AG04449 (cell line): Measurements from ENCODE around the gene MRPS30.
"Not testable (repeated sequence)": the region's sequence is repeated elsewhere in the genome, so short reads cannot be mapped to it uniquely, and the experiment has no call there.

ENCODE experiments used
- CTCF ChIA-PET: fragments of 350-600 bp; formaldehyde crosslinking; extraction: SDS; loops from one replicate; lab custom pipeline; 2021; ENCODE audit warnings: antibody characterized with exemption; lab: Yijun Ruan, JAX
- POLR2A ChIA-PET: fragments of 400-600, 350-600 bp; formaldehyde crosslinking; extraction: SDS; loops from one replicate; lab custom pipeline; 2020; ENCODE audit warnings: antibody characterized with exemption, inconsistent platforms; lab: Yijun Ruan, JAX
- DNase-seq: peaks from one replicate; pipeline ENCODE4 v3.0.0-alpha.2; 2010; ENCODE audit warnings: low read depth, low spot score
- H3K4me3 ChIP-seq: 2 replicates; pipeline ENCODE4 v1.5.1; 2011; ENCODE audit warnings: low read depth, mild to moderate bottlenecking, control low read depth, low read length
- TF ChIP-seq, protein P1 (sequence below): IDR thresholded peaks from one replicate; pipeline ENCODE4 v1.5.1; 2011; ENCODE audit warnings: mild to moderate bottlenecking, moderate library complexity, low read length, control low read depth, inconsistent platforms; ENCODE audit not compliant: insufficient read depth; ENCODE audit errors: missing control alignments

Gene MRPS30

DNA sequence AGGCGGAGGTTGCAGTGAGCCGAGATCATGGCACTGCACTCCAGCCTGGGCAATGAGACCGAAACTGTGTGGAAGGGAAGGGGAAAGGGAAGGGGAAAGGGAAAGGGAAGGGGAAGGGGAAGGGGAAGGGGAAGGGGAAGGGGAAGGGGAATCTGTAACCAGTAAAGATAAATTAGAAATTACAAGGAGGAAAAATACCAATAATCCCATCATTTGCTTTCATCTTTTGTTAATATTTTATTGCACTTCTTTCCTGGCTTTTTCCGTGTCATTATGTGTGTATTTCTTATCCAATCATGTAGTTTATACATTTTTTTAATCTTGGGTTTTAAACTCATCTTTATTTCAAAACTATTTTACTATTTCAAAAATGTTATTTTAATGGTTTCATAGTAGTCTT, 29.6 kb upstream of the MRPS30 start:
- TF ChIP-seq, protein P1, sequence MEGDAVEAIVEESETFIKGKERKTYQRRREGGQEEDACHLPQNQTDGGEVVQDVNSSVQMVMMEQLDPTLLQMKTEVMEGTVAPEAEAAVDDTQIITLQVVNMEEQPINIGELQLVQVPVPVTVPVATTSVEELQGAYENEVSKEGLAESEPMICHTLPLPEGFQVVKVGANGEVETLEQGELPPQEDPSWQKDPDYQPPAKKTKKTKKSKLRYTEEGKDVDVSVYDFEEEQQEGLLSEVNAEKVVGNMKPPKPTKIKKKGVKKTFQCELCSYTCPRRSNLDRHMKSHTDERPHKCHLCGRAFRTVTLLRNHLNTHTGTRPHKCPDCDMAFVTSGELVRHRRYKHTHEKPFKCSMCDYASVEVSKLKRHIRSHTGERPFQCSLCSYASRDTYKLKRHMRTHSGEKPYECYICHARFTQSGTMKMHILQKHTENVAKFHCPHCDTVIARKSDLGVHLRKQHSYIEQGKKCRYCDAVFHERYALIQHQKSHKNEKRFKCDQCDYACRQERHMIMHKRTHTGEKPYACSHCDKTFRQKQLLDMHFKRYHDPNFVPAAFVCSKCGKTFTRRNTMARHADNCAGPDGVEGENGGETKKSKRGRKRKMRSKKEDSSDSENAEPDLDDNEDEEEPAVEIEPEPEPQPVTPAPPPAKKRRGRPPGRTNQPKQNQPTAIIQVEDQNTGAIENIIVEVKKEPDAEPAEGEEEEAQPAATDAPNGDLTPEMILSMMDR: no peak
- POLR2A ChIA-PET: no interaction called here
- H3K4me3 ChIP-seq: no peak overlapping the region
- no peak for DNase-seq
- CTCF ChIA-PET: interaction anchor here (1.2 kb wide), 1 partner anchor 1050 kb away, joined by 3 read pairs; no protein-coding TSS in a partner anchor

DNA sequence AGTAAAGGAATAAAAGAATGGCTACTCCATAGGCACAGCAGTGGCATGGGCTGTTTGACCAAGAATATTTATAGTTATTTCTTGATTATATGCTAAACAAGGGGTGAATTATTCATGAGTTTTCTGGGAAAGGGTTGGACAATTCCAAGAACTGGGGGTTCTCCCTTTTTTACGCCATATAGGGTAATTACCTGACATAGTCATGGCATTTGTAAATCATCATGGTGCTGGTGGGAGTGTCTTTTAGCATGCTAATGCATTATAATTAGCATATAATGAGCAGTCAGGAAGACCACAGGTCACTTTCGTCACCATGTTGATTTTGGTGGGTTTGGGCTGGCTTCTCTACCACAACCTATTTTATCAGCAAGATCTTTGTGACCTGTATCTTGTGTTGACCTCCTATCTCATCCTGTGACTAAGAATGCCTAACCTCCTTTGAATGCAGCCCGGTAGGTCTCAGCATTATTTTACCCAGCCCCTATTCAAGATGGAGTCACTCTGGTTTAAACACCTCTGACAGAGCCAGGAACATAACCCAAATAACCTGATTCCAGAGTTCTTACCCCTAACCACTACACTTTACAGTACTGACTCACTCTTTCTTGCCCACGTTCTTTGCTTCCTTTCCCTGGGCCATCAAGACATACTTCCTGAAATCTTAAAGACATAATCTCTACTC, 25.0 kb upstream of the MRPS30 start:
- TF ChIP-seq, protein P1: no peak
- ChIA-PET CTCF (no interaction called here), POLR2A (no interaction called here)
- no peak overlapping the region for H3K4me3 ChIP-seq
- no peak for DNase-seq

DNA sequence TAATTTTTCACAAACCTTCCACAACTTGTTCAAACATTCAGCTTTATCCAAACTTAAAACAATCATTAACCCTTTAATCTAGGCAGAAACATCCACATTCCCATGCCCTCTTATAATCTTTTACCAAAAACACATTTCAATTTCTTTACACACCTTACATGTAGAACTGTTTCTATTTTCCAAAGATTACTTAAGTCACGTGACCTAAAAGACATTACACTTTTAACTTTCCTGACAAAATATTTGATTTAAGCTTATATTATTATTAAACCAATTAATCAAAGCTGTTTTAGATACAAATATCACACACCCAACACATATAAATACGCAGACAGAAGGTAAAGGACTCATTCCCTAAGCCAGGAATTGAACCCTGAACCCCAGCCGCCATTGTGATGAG, 21.0 kb upstream of the MRPS30 start:
- POLR2A ChIA-PET: no interaction called here
- no peak overlapping the region for H3K4me3 ChIP-seq
- no peak for DNase-seq
- TF ChIP-seq, protein P1: no peak
- CTCF ChIA-PET: no interaction called here

DNA sequence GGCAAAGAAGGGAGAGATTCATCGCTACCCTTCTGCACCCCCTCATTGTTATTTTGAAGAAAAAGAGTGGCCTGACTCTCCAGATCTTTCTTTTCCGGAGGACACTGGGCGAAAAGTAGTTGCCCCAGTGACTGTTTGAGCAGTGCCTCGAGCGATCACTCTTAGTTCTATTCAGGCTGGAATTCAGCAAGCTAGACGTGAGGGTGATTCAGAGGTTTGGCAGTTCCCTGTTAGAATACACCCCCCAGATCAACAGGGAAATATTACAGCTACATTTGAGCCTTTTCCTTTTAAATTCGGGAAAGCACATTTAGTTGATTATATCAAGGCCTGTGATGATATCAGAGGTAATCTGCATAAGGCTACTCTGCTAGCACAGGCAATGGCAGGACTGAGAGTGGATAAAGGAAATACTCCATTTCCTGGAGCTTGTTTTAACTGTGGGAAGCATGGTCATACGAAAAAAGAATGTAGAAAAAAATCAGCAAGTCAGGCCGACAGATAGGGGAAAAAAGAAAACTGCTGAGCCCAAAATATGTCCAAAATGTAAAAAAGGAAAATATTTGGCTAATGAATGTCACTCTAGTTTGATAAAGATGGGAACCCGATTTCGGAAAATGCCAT, 19.3 kb upstream of the MRPS30 start:
- H3K4me3 ChIP-seq, DNase-seq, POLR2A ChIA-PET: not testable (repeated sequence)
- CTCF ChIA-PET: interaction anchor here (1.0 to 1.4 kb wide), 2 partner anchors 16 to 1159 kb away, joined by 3 read pairs; no protein-coding TSS in a partner anchor

- POLR2A ChIA-PET, DNase-seq, H3K4me3 ChIP-seq: not testable (repeated sequence)
- CTCF ChIA-PET: interaction anchor here (1.4 kb wide), 1 partner anchor 15 kb away, joined by 3 read pairs; no protein-coding TSS in a partner anchor
These were observed 16.6 kb upstream of the MRPS30 start for GRCh38 chr5:44792031-44792673.

- TF ChIP-seq, protein P1: no peak
- no peak overlapping the region for H3K4me3 ChIP-seq
- ChIA-PET POLR2A (no interaction called here), CTCF (no interaction called here)
- DNase-seq: no peak
These were observed 14.4 kb upstream of the MRPS30 start for GRCh38 chr5:44794371-44794770.

DNA sequence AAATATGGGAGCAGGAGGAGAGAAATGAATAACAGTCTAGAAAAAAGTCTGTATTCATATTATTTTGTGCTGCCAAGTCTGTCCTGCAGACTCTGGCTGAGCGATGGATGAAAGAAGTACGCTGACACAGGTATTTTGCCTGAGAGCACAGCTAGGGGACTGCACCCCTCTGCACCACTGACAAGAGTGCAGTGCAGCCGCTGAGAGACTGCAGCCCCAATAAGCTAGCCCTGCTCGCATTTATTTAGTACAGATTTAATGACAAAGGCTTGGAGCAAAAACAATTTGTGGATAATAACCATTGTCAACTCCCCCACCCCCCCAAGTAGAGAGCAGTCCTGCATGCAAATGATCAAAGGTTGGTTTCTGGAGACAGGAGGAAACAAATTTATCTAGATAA, 13.3 kb upstream of the MRPS30 start:
- DNase-seq: no peak
- TF ChIP-seq, protein P1: no peak
- POLR2A ChIA-PET: no interaction called here
- CTCF ChIA-PET: no interaction called here
- no peak overlapping the region for H3K4me3 ChIP-seq
